GM13976 (cell line): Measurements from ENCODE around the gene F8.
"Not testable (repeated sequence)": the region's sequence is repeated elsewhere in the genome, so short reads cannot be mapped to it uniquely, and the experiment has no call there.

ENCODE experiments used
- DNase-seq: peaks from one replicate; pipeline ENCODE4 v3.0.0; 2012; ENCODE audit warnings: low spot score
- in situ Hi-C: fragments of 300-500 bp; cut with MboI; formaldehyde crosslinking; loops from one replicate; pipeline ENCODE4 v1.12.0; 2022; ENCODE audit warnings: low sequenced_read_pairs, mixed read lengths, inconsistent platforms; ENCODE audit not compliant: unreplicated experiment
- TF ChIP-seq, protein P1 (sequence below): IDR thresholded peaks from 2 replicates; pipeline ENCODE4 v1.5.1; 2012; ENCODE audit warnings: borderline replicate concordance, mild to moderate bottlenecking; ENCODE audit not compliant: insufficient read depth; ENCODE audit errors: extremely low read depth, missing control alignments, control extremely low read depth

F8 gene

GRCh38 chrX:154908821-154909220 is 113.7 kb downstream of the F8 start:
- DNase-seq: no peak
- in situ Hi-C loops: loop anchor here (25.0 kb wide), 1 partner anchor 97 kb away; the partner anchor contains the start of gene MPP1
- TF ChIP-seq, protein P1, sequence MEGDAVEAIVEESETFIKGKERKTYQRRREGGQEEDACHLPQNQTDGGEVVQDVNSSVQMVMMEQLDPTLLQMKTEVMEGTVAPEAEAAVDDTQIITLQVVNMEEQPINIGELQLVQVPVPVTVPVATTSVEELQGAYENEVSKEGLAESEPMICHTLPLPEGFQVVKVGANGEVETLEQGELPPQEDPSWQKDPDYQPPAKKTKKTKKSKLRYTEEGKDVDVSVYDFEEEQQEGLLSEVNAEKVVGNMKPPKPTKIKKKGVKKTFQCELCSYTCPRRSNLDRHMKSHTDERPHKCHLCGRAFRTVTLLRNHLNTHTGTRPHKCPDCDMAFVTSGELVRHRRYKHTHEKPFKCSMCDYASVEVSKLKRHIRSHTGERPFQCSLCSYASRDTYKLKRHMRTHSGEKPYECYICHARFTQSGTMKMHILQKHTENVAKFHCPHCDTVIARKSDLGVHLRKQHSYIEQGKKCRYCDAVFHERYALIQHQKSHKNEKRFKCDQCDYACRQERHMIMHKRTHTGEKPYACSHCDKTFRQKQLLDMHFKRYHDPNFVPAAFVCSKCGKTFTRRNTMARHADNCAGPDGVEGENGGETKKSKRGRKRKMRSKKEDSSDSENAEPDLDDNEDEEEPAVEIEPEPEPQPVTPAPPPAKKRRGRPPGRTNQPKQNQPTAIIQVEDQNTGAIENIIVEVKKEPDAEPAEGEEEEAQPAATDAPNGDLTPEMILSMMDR: no peak

DNA sequence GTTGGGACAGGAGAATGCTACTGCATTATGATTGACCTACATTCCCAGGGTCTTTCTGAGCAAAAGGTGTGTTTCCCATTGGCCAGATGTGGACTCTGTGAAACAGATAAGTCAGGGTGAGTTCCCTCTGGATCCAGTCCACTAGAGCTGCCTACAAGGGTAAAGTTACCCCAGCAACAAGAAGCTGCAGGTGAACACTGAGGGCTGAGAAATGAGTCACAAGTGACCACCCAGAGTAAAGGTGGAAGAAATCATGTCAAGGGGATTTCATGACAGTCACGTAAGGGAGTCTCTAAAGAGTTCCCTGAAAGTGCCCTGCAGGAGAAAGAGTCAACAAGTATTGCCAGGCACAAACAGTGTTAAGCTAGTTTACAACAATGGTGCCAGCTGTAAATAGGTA is 120.1 kb downstream of the F8 start:
- no peak for DNase-seq
- TF ChIP-seq, protein P1: no peak
- in situ Hi-C loops: loop anchor here (25.0 kb wide), 1 partner anchor 90 kb away; the partner anchor contains the start of gene MPP1

DNA sequence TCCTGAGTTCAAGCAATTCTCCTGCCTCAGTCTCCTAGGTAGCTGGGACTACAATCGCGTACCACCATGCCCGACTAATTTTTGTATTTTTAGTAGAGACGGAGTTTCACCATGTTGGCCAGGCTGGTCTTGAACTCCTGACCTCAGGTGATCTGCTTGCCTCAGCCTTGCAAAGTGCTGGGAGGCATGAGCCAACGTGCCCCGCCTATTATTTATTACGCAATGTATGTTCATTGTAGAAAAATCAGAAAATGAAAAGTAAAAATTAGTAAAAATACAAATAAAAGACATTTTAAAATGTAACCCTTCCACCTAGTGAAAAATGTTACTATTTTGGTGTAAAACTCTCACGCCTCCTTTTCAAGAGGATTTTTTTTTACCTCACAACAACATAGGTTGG is 122.2 kb downstream of the F8 start:
- in situ Hi-C loops: loop anchor here (25.0 kb wide), 1 partner anchor 88 kb away; the partner anchor contains the start of gene MPP1
- DNase-seq: no peak
- TF ChIP-seq, protein P1: no peak

GRCh38 chrX:154892296-154892695 is 130.2 kb downstream of the F8 start:
- in situ Hi-C loops: no loop called here
- TF ChIP-seq, protein P1: no peak
- no peak for DNase-seq

DNA sequence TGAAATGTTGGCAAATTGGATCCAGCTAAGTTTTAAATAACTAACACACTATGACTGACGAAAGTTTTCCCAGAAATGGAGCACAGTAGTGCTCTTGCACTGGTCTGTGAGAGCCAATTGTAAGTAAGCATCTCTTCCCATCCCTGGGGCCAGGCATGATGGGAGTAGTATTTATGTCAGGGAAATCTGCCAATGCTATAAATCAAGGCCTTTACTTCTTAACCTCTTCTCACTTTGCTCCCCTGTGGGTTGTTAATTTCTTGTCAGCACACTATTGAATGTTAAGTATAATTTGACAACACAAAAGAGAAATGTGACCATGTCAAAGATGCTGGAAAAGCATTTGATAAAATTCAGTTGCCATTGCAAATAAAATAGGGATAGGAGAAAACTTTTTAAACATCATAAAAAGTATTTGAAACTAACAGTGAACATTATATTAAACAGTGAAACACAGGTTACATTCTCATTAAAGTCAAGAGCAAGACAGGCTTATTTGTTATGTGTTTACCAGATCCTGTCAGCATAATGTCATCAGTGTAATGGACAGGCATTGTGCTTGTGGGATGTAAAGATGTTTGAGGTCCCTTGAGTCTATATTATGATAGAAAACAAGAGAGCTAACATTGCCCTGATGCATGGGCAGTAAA is 131.4 kb downstream of the F8 start:
- in situ Hi-C loops: no loop called here
- TF ChIP-seq, protein P1: no peak
- no peak for DNase-seq

DNA sequence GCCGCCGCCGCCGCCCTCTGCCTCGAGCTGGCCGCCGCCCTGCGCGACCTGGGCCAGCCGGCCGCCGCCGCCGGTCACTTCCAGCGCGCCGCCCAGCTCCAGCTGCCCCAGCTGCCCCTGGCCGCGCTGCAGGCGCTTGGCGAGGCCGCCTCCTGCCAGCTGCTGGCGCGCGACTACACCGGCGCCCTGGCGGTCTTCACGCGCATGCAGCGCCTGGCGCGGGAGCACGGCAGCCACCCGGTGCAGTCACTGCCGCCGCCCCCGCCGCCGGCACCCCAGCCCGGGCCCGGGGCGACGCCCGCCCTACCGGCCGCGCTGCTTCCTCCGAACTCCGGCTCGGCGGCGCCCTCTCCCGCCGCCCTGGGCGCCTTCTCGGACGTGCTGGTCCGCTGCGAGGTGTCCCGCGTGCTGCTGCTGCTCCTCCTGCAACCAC is 135.7 kb downstream of the F8 start:
- DNase-seq, in situ Hi-C loops: not testable (repeated sequence)

DNA sequence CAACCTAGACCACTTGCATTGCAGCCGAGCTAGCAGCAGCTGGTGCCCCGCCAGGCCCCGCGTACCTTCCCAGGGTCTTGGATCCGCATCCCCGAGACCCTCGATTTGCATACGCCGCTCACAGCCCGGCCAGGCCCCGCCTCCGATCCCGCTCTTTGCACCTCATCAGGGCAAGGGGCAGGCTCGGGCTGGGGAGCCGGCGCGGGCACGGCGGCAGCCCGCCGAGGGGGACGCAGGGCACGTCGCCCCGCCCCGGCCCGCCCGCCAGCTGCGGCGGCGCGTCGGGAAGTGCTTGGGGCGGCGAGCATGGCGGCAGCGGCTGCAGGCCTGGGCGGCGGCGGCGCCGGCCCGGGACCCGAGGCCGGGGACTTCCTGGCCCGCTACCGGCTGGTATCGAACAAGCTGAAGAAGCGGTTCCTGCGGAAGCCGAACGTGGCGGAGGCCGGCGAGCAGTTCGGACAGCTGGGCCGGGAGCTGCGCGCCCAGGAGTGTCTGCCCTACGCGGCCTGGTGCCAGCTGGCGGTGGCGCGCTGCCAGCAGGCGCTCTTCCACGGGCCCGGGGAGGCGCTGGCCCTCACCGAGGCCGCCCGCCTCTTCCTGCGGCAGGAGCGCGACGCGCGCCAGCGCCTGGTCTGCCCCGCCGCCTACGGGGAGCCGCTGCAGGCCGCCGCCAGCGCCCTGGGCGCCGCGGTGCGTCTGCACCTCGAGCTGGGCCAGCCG is 136.3 kb downstream of the F8 start, which contains the start of gene F8A1:
Gene F8A1, plus strand, starts transcription at position 287 of the 720 bp plus-strand sequence. Its CDS starts 20 bp downstream, at position 307.
- in situ Hi-C loops, DNase-seq: not testable (repeated sequence)

GRCh38 chrX:154885549-154885948 is 137.0 kb downstream of the F8 start:
- DNase-seq, in situ Hi-C loops: not testable (repeated sequence)

- DNase-seq, in situ Hi-C loops: not testable (repeated sequence)
Measured at GRCh38 chrX:154885057-154885456, 137.5 kb downstream of the F8 start.

DNA sequence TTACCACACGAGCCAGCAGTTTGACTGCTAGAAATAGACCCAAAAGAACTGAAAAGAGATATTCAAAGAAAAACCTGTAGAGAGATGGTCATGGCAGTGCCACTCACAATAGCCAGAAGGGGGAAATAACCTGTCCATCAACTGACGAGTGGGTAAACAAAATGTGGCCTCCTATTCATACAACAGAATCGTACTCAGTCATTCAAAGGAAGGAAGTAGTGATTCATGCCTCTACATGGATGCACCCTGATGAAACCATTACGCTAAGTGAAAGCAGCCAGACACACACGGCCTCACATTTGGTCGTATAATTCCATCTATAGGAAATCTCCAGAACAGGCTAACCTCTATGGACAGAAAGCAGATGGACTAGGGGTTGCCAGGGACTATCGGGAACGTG is 138.5 kb downstream of the F8 start:
- in situ Hi-C loops, DNase-seq: not testable (repeated sequence)
